ENCODE results near the gene PREP.
"Not testable (repeated sequence)": the region's sequence is repeated elsewhere in the genome, so short reads cannot be mapped to it uniquely, and the experiment has no call there.

Gene PREP

GRCh38 chr6:105338350-105338983 is 64.4 kb downstream of the PREP start:
- not testable (repeated sequence) for DNase-seq (ENCODE audit: low read depth)

- DNase-seq (ENCODE audit: low read depth): no peak
Observed at GRCh38 chr6:105336986-105337385, 65.9 kb downstream of the PREP start.

- DNase-seq (ENCODE audit: low read depth): no peak
Observed at GRCh38 chr6:105332576-105332975, 70.3 kb downstream of the PREP start.

GRCh38 chr6:105331927-105332326 is 71.0 kb downstream of the PREP start:
- no peak for DNase-seq (ENCODE audit: low read depth)

GRCh38 chr6:105330913-105331312 is 72.0 kb downstream of the PREP start:
- no peak for DNase-seq (ENCODE audit: low read depth)

GRCh38 chr6:105330364-105330763 is 72.5 kb downstream of the PREP start:
- DNase-seq (ENCODE audit: low read depth): no peak

GRCh38 chr6:105326833-105327770 is 75.8 kb downstream of the PREP start:
- no peak for DNase-seq (ENCODE audit: low read depth)

GRCh38 chr6:105326216-105326615 is 76.7 kb downstream of the PREP start:
- no peak for DNase-seq (ENCODE audit: low read depth)

GRCh38 chr6:105324386-105324950 is 78.4 kb downstream of the PREP start:
- DNase-seq (ENCODE audit: low read depth): no peak

GRCh38 chr6:105322499-105323225 is 80.2 kb downstream of the PREP start:
- no peak for DNase-seq (ENCODE audit: low read depth)

- no peak for DNase-seq (ENCODE audit: low read depth)
Observed at GRCh38 chr6:105321728-105322127, 81.2 kb downstream of the PREP start.

- DNase-seq (ENCODE audit: low read depth): no peak
Observed at GRCh38 chr6:105321207-105321606, 81.7 kb downstream of the PREP start.

- DNase-seq (ENCODE audit: low read depth): no peak
Observed at GRCh38 chr6:105320765-105321164, 82.1 kb downstream of the PREP start.

- no peak for DNase-seq (ENCODE audit: low read depth)
Observed at GRCh38 chr6:105320271-105320670, 82.6 kb downstream of the PREP start.

- no peak for DNase-seq (ENCODE audit: low read depth)
Observed at GRCh38 chr6:105319331-105319730, 83.6 kb downstream of the PREP start.

- DNase-seq (ENCODE audit: low read depth): no peak
Observed at GRCh38 chr6:105318660-105319059, 84.2 kb downstream of the PREP start.

GRCh38 chr6:105317607-105318533 is 85.0 kb downstream of the PREP start:
- DNase-seq (ENCODE audit: low read depth): no peak

- no peak for DNase-seq (ENCODE audit: low read depth)
Observed at GRCh38 chr6:105313211-105313610, 89.7 kb downstream of the PREP start.

GRCh38 chr6:105310947-105311346 is 91.9 kb downstream of the PREP start:
- no peak for DNase-seq (ENCODE audit: low read depth)

- no peak for DNase-seq (ENCODE audit: low read depth)
Observed at GRCh38 chr6:105310371-105310770, 92.5 kb downstream of the PREP start.

- no peak for DNase-seq (ENCODE audit: low read depth)
Observed at GRCh38 chr6:105308840-105309239, 94.0 kb downstream of the PREP start.
